Neural crest cell (in vitro differentiated cells): ENCODE results near the gene CRYZL1. TPM values are rescaled to one million over a fixed set of nuclear protein-coding genes. Genes with fewer than 3 reads are reported as not detected.
"Not testable (repeated sequence)": the region's sequence is repeated elsewhere in the genome, so short reads cannot be mapped to it uniquely, and the experiment has no call there.

Source experiments
- DNase-seq: peaks from one replicate; pipeline ENCODE4 v3.0.0; 2021; ENCODE audit warnings: low read depth, mixed read lengths, low spot score
- H3K27ac Mint-ChIP-seq: one replicate; pipeline ENCODE4 v1.8.0; 2021; ENCODE audit warnings: mild to moderate bottlenecking, mixed read lengths; ENCODE audit not compliant: unreplicated experiment
- H3K27me3 Mint-ChIP-seq: 2 replicates; pipeline ENCODE4 v1.8.0; 2021; ENCODE audit warnings: low read depth, mild to moderate bottlenecking, mixed read lengths
- H3K36me3 Mint-ChIP-seq: 2 replicates; pipeline ENCODE4 v1.8.0; 2021; ENCODE audit warnings: low read depth, mild to moderate bottlenecking, mixed read lengths
- H3K4me1 Mint-ChIP-seq: 2 replicates; pipeline ENCODE4 v1.8.0; 2021; ENCODE audit warnings: mixed read lengths
- H3K4me3 Mint-ChIP-seq: one replicate; pipeline ENCODE4 v1.8.0; 2021; ENCODE audit warnings: mild to moderate bottlenecking, mixed read lengths
- H3K9me3 Mint-ChIP-seq: 2 replicates; pipeline ENCODE4 v1.8.0; 2021; ENCODE audit warnings: mixed read lengths
- CTCF ChIP-seq: fragments of 200-600 bp; sonication (generic); conservative IDR thresholded peaks from 2 replicates; pipeline ENCODE4 v1.5.0; 2021; ENCODE audit warnings: antibody characterized with exemption, mild to moderate bottlenecking
- total RNA-seq: library from RNA; stranded (reverse); gene quantifications from 2 replicates; pipeline ENCODE4 v1.2.1, GENCODE V29; 2021

The CRYZL1 gene
- total RNA-seq, 1 donor from 2014 or later: 55.8 TPM

DNA sequence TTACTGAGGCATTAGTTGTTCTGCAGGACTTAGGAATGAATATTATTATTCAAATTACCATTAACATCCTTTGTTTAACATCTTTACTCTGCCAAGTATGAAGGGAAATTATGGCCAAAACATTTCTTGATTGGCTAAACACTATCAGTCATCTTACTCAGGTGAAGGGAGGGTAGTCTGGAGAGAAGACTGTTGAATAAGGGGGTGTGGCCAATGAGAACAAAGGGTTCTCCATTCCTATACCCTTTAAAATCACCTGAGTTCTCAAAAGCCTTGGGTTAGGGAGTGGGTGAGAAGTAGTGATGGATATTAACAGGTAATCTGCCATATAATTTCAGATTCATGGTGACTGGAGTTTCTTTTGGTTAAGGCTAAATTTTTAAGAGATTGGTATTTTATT is 19.3 kb downstream of the CRYZL1 start:
- Mint-ChIP-seq H3K9me3 (no peaks in the 10 kb centered on the region), H3K36me3 (peaks cover 24% of the 10 kb centered on the region), H3K4me1 (peaks cover 9% of the 10 kb centered on the region), H3K27ac (no peak overlapping the region), H3K4me3 (no peak overlapping the region), H3K27me3 (no peaks in the 10 kb centered on the region)
- no peak for TF ChIP-seq CTCF
- no peak for DNase-seq

DNA sequence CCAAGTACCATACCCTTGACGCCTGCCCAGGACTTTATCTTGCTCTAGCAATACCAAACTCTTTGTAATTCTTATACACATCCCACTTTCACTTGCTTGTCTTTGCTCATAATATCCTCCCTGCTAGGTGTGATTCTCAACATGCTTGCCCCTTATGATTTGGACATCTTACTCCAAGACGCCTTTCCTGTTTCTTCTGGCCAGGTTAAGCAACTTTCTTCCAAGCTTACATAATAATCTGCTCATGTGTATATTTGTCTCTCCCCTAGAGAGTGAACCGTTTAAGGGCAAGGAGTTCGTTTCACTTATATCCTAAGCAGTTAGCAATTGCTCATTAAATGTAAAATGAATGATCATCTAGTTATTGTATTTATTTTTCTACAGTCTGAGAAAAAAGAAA is 21.8 kb downstream of the CRYZL1 start:
- H3K9me3 Mint-ChIP-seq: no peaks in the 10 kb centered on the region
- TF ChIP-seq CTCF: no peak
- DNase-seq: no peak
- H3K27me3 Mint-ChIP-seq: no peaks in the 10 kb centered on the region
- H3K4me1 Mint-ChIP-seq: peaks cover 9% of the 10 kb centered on the region
- H3K4me3 Mint-ChIP-seq: no peak overlapping the region
- no peak overlapping the region for H3K27ac Mint-ChIP-seq
- H3K36me3 Mint-ChIP-seq: peaks cover 22% of the 10 kb centered on the region

DNA sequence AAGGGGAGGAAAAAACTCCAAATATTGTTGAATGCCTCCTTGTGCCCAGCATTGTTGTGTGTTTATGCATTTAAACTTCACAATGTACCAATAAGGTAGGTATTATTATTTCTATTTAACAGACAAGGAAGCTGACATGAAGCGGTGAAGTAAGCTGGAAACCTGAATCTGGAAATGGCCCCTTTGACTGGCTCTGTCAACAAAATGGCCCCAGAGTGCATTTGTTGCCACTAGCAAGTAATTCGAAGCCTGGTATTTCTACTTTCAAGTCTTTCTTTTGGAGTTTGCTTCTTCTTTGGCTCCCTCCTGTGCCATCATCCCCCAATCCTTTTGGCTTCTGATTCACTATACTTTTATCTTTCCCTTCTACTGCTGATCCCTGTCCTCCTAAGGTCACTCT is 23.1 kb downstream of the CRYZL1 start:
- H3K4me1 Mint-ChIP-seq: peaks cover 9% of the 10 kb centered on the region
- peak overlapping the region; percentile 0 for H3K27ac Mint-ChIP-seq
- DNase-seq: no peak
- no peak overlapping the region for H3K4me3 Mint-ChIP-seq
- no peaks in the 10 kb centered on the region for H3K27me3 Mint-ChIP-seq
- TF ChIP-seq CTCF: no peak
- H3K36me3 Mint-ChIP-seq: peaks cover 23% of the 10 kb centered on the region
- no peaks in the 10 kb centered on the region for H3K9me3 Mint-ChIP-seq

DNA sequence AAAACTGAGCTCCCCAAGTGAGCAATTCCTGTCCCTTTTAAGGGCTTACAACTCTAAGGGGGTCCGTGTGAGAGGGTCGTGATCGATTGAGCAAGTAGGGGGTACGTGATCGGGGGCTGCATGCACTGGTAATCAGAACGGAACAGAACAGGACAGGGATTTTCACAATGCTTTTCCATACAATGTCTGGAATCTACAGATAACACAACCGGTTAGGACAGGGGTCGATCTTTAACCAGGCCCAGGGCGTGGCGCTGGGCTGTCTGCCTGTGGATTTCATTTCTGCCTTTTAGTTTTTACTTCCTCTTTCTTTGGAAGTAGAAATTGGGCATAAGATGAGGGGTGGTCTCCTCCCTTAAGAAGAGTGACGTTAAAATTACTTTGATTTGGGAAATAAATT is 24.0 kb downstream of the CRYZL1 start:
- H3K9me3 Mint-ChIP-seq, H3K4me1 Mint-ChIP-seq, H3K27me3 Mint-ChIP-seq, H3K4me3 Mint-ChIP-seq, H3K27ac Mint-ChIP-seq, DNase-seq: not testable (repeated sequence)
- H3K36me3 Mint-ChIP-seq: peaks cover 24% of the 10 kb centered on the region

GRCh38 chr21:33611006-33611744 is 30.4 kb downstream of the CRYZL1 start:
- TF ChIP-seq CTCF: no peak
- Mint-ChIP-seq H3K36me3 (peaks cover 3% of the 10 kb centered on the region), H3K4me3 (no peak overlapping the region), H3K27ac (no peak overlapping the region), H3K4me1 (no peaks in the 10 kb centered on the region), H3K9me3 (no peaks in the 10 kb centered on the region), H3K27me3 (no peaks in the 10 kb centered on the region)
- no peak for DNase-seq

- no peak for TF ChIP-seq CTCF
- Mint-ChIP-seq H3K36me3 (peaks cover 3% of the 10 kb centered on the region), H3K27ac (no peak overlapping the region), H3K9me3 (no peaks in the 10 kb centered on the region), H3K4me3 (no peak overlapping the region), H3K27me3 (no peaks in the 10 kb centered on the region), H3K4me1 (no peaks in the 10 kb centered on the region)
- DNase-seq: no peak
Observed at GRCh38 chr21:33608559-33608958, 33.0 kb downstream of the CRYZL1 start.
